HepG2 (cell line): Measurements from ENCODE around the gene SPTSSA. TPM values are rescaled to one million over a fixed set of nuclear protein-coding genes. Genes with fewer than 3 reads are reported as not detected.

ENCODE experiments used
- DDIT3 ChIP-seq: sonication (generic); formaldehyde crosslinking; IDR thresholded peaks from 2 replicates; pipeline ENCODE4 v1.4.0; 2020; ENCODE audit warnings: mild to moderate bottlenecking, missing genetic modification reagents
- DMTF1 ChIP-seq: sonication (generic); formaldehyde crosslinking; IDR thresholded peaks from 2 replicates; pipeline ENCODE4 v1.4.0; 2020; ENCODE audit warnings: mild to moderate bottlenecking, missing genetic modification reagents
- GZF1 ChIP-seq: sonication (generic); formaldehyde crosslinking; IDR thresholded peaks from 2 replicates; pipeline ENCODE4 v1.5.1; 2020; ENCODE audit warnings: mild to moderate bottlenecking, missing genetic modification reagents
- KAT7 ChIP-seq: IDR thresholded peaks from 2 replicates; pipeline ENCODE4 v1.6.1; 2018; ENCODE audit warnings: borderline replicate concordance, missing compliant biosample characterization
- MBD4 ChIP-seq: IDR thresholded peaks from 2 replicates; pipeline ENCODE4 v1.6.1; 2012; ENCODE audit warnings: low read length, inconsistent platforms, borderline replicate concordance
- MTF2 ChIP-seq: sonication (generic); formaldehyde crosslinking; IDR thresholded peaks from 2 replicates; pipeline ENCODE4 v1.5.0; 2020; ENCODE audit warnings: missing genetic modification reagents, borderline replicate concordance
- NR2F2 ChIP-seq: IDR thresholded peaks from 2 replicates; pipeline ENCODE4 v1.6.1; 2012; ENCODE audit warnings: low read depth, inconsistent platforms, borderline replicate concordance
- PPARG ChIP-seq: conservative IDR thresholded peaks from 2 replicates; pipeline ENCODE4 v1.6.1; 2016; ENCODE audit warnings: missing biosample characterization, missing genetic modification reagents
- TEAD2 ChIP-seq: sonication (generic); formaldehyde crosslinking; IDR thresholded peaks from 2 replicates; pipeline ENCODE4 v1.9.0; 2021; ENCODE audit warnings: missing genetic modification reagents
- ZBTB38 ChIP-seq: sonication (generic); formaldehyde crosslinking; IDR thresholded peaks from 2 replicates; pipeline ENCODE4 v1.5.1; 2020; ENCODE audit warnings: mild to moderate bottlenecking, missing genetic modification reagents
- ZBTB7B ChIP-seq: sonication (generic); formaldehyde crosslinking; IDR thresholded peaks from 2 replicates; pipeline ENCODE4 v1.4.0; 2020; ENCODE audit warnings: missing genetic modification reagents
- ZFP91 ChIP-seq: sonication (generic); formaldehyde crosslinking; IDR thresholded peaks from 2 replicates; pipeline ENCODE4 v1.9.0; 2022; ENCODE audit warnings: missing genetic modification reagents, mild to moderate bottlenecking, borderline replicate concordance
- ZNF331 ChIP-seq: sonication (generic); formaldehyde crosslinking; IDR thresholded peaks from 2 replicates; pipeline ENCODE4 v1.4.0; 2020; ENCODE audit warnings: missing genetic modification reagents
- ZNF430 ChIP-seq: sonication (generic); formaldehyde crosslinking; IDR thresholded peaks from 2 replicates; pipeline ENCODE4 v1.9.0; 2021; ENCODE audit warnings: mild to moderate bottlenecking, missing genetic modification reagents
- ZNF543 ChIP-seq: sonication (generic); formaldehyde crosslinking; IDR thresholded peaks from 2 replicates; pipeline ENCODE4 v1.4.0; 2020; ENCODE audit warnings: mild to moderate bottlenecking, missing genetic modification reagents
- ZNF776 ChIP-seq: sonication (generic); formaldehyde crosslinking; IDR thresholded peaks from 2 replicates; pipeline ENCODE4 v1.4.0; 2020; ENCODE audit warnings: mild to moderate bottlenecking, missing genetic modification reagents
- ZNF788 ChIP-seq: sonication (generic); formaldehyde crosslinking; IDR thresholded peaks from 2 replicates; pipeline ENCODE4 v1.5.0; 2020; ENCODE audit warnings: mild to moderate bottlenecking, missing genetic modification reagents, borderline replicate concordance
- polyA plus RNA-seq, 8 experiments: library from polyadenylated mRNA; depleted of rRNA in 3 of 8; stranded (reverse) in 7 of 8; unstranded in 1 of 8; fragments of >200 nt; fragmentation: Illumina TruSeq in 4 of 8; extraction: Trizol in 4 of 8; gene quantifications; 2 replicates each; pipeline versions ENCODE4 v1.2.1 to v1.2.3, GENCODE V29; 2011 to 2016; ENCODE audit warnings: low read depth in 4 of 8, missing spikeins in 1 of 8, mixed read lengths in 1 of 8; ENCODE audit not compliant: insufficient read depth in 1 of 8
- total RNA-seq, 5 experiments: library from RNA; depleted of rRNA; stranded (reverse); fragments of >200 nt; fragmentation: Illumina TruSeq; extraction: Trizol; gene quantifications; 2 replicates each; pipeline ENCODE4 v1.2.3, GENCODE V29; 2016; ENCODE audit warnings: low read depth in 1 of 5
- TF ChIP-seq, protein P1 (sequence below): sonication (generic); formaldehyde crosslinking; IDR thresholded peaks from 2 replicates; pipeline ENCODE4 v1.4.0; 2020; ENCODE audit warnings: missing genetic modification reagents
- TF ChIP-seq, protein P2 (sequence below): sonication (generic); formaldehyde crosslinking; IDR thresholded peaks from 2 replicates; pipeline ENCODE4 v1.5.0; 2020; ENCODE audit warnings: mild to moderate bottlenecking, missing genetic modification reagents
- TF ChIP-seq, protein P3 (sequence below): sonication (generic); formaldehyde crosslinking; IDR thresholded peaks from 2 replicates; pipeline ENCODE4 v1.4.0; 2020; ENCODE audit warnings: missing genetic modification reagents

Gene SPTSSA
- total and polyA plus RNA-seq, 2 of the 13 experiments (the other 11 are each of a cell fraction or from before 2014, with no cell fraction given), result 19.1 to 86.1 TPM

DNA sequence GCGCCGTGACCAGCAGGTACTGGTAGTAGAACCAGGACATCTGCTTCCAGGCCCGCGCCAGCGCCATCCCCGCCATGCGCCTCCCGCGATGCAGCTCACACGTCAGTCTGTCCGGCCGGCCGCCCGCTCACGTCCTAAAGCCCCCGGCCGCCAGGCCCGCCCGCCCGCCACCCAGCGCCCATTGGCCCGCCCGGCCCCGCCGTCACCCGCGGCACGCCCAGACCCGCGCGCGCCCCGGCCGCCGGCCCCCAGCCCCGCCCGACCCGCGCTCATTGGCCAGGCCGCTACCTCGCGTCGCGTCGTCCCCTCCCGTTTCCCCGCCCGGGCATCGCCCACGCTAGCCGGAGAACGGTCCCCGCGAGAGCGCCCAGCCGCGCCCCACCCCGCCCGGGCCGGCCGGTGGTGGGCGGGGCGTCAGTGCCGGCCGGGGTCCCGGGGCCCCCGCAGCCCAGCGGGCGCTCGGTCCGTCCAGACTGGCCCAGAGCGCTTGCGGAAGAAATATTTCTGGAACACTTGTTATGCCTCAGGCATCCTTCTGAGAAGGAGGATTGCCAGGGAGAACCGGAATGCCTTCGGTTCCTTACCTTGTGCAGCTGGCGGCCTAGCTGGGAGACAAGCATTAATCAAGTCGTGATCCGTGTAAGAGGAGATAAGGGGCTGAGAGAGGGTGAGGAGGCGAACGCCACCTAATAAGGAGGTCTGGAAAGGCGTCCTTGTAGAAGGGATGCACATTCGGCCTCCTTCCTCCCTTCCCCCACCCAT is at the start of gene SPTSSA (continued):
- TF ChIP-seq ZNF788 (CRISPR knock-in tag) (peak; percentile 69; the same call in 1 of the 2 replicates), ZNF776 (CRISPR knock-in tag) (peak; percentile 98), ZNF331 (CRISPR knock-in tag) (peak; percentile 88), ZBTB7B (CRISPR knock-in tag) (no peak; the same call in 1 of the 2 replicates), PPARG (CRISPR knock-in tag) (peak; percentile 35; the same call in 1 of the 2 replicates), ZNF430 (CRISPR knock-in tag) (peak; percentile 98), DDIT3 (peak; percentile 79; the same call in 1 of the 2 replicates), KAT7 (CRISPR knock-in tag) (peak; percentile 88; the same call in 1 of the 2 replicates), ZBTB38 (CRISPR knock-in tag) (peak; percentile 91), TEAD2 (CRISPR knock-in tag) (no peak), MTF2 (CRISPR knock-in tag) (peak; percentile 90; the same call in 1 of the 2 replicates), MBD4 (no peak), DMTF1 (no peak), GZF1 (CRISPR knock-in tag) (no peak), ZFP91 (CRISPR knock-in tag) (peak; percentile 21), NR2F2 (peak; percentile 27; the same call in 1 of the 2 replicates), ZNF543 (CRISPR knock-in tag) (peak; percentile 81)
- TF ChIP-seq, protein P1, sequence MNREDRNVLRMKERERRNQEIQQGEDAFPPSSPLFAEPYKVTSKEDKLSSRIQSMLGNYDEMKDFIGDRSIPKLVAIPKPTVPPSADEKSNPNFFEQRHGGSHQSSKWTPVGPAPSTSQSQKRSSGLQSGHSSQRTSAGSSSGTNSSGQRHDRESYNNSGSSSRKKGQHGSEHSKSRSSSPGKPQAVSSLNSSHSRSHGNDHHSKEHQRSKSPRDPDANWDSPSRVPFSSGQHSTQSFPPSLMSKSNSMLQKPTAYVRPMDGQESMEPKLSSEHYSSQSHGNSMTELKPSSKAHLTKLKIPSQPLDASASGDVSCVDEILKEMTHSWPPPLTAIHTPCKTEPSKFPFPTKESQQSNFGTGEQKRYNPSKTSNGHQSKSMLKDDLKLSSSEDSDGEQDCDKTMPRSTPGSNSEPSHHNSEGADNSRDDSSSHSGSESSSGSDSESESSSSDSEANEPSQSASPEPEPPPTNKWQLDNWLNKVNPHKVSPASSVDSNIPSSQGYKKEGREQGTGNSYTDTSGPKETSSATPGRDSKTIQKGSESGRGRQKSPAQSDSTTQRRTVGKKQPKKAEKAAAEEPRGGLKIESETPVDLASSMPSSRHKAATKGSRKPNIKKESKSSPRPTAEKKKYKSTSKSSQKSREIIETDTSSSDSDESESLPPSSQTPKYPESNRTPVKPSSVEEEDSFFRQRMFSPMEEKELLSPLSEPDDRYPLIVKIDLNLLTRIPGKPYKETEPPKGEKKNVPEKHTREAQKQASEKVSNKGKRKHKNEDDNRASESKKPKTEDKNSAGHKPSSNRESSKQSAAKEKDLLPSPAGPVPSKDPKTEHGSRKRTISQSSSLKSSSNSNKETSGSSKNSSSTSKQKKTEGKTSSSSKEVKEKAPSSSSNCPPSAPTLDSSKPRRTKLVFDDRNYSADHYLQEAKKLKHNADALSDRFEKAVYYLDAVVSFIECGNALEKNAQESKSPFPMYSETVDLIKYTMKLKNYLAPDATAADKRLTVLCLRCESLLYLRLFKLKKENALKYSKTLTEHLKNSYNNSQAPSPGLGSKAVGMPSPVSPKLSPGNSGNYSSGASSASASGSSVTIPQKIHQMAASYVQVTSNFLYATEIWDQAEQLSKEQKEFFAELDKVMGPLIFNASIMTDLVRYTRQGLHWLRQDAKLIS, result no peak; the same call in 1 of the 2 replicates
- TF ChIP-seq, protein P2, sequence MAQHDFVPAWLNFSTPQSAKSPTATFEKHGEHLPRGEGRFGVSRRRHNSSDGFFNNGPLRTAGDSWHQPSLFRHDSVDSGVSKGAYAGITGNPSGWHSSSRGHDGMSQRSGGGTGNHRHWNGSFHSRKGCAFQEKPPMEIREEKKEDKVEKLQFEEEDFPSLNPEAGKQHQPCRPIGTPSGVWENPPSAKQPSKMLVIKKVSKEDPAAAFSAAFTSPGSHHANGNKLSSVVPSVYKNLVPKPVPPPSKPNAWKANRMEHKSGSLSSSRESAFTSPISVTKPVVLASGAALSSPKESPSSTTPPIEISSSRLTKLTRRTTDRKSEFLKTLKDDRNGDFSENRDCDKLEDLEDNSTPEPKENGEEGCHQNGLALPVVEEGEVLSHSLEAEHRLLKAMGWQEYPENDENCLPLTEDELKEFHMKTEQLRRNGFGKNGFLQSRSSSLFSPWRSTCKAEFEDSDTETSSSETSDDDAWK (CRISPR knock-in tag), result no peak
- TF ChIP-seq, protein P3, sequence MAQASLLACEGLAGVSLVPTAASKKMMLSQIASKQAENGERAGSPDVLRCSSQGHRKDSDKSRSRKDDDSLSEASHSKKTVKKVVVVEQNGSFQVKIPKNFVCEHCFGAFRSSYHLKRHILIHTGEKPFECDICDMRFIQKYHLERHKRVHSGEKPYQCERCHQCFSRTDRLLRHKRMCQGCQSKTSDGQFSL, result no peak
